Stimulated activated CD8-positive, alpha-beta memory T cell treated with anti-CD3 and anti-CD28 coated beads, Interleukin-4, amount 100 ng/mL, for 4 hours (primary cell): ENCODE measurements around the gene MFNG.
"Not testable (repeated sequence)": the region's sequence is repeated elsewhere in the genome, so short reads cannot be mapped to it uniquely, and the experiment has no call there.

Source experiments
- DNase-seq, 2 donors: peaks; one replicate each; pipeline ENCODE4 v3.0.0-alpha.2; 2020; ENCODE audit warnings: low read depth in 2 of 2, low spot score in 1 of 2

The MFNG gene, protein sequence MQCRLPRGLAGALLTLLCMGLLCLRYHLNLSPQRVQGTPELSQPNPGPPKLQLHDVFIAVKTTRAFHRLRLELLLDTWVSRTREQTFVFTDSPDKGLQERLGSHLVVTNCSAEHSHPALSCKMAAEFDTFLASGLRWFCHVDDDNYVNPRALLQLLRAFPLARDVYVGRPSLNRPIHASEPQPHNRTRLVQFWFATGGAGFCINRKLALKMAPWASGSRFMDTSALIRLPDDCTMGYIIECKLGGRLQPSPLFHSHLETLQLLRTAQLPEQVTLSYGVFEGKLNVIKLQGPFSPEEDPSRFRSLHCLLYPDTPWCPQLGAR

DNA sequence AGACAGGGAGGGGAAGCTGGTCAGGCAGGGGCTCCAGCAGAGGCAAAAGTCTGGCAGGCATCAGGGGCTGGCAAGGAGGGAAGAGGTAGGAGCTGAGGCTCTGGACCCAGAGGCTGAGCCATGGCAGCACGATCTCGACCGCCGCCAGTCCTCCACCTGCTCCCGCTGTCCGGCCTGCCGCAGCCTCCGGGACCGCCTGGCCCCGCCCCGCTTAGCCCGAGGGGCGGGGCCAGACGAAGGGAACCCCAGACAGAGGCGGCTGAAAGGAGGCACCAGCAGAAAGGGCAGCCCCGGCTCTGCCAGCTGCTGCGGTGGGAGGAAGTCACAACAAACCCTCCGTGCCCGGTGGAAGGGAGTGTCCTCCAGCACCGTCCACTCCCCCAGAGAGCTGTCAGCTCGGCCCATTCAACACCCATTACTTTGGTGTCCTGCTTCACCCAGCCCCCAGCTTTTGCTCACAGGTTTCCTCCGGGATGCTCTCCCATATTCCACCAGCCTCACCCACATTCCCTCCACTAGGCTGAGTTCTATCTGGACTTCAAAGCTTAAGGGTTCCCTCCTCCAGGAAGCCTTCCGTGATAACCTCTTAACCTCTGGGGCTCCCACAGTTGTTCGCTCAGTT, at the start of gene MFNG:
TSS of gene MFNG (minus strand) at position 161 of the 622 bp plus-strand sequence. CDS start 207 bp downstream, outside the sequence.
- peak in 1 of 2 donors; percentile 63 for DNase-seq

DNA sequence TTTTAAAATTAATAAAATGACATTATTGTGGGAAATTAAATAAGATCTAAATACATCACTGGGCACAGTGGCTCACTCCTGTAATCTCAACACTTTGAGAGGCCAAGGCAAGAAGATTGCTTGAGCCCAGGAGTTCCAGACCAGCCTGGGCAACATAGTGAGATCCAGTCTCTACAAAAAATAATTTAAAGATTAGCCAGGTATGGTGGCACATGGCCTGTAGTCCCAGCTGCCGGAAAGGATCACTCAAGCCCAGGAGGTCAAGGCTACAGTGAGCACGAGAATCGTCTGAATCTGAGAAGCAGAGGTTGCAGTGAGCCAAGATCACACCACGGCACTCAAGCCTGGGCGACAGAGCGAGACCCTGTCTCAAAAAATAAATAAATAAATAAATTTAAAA, 49.0 kb upstream of the MFNG start:
- no peak for DNase-seq

DNA sequence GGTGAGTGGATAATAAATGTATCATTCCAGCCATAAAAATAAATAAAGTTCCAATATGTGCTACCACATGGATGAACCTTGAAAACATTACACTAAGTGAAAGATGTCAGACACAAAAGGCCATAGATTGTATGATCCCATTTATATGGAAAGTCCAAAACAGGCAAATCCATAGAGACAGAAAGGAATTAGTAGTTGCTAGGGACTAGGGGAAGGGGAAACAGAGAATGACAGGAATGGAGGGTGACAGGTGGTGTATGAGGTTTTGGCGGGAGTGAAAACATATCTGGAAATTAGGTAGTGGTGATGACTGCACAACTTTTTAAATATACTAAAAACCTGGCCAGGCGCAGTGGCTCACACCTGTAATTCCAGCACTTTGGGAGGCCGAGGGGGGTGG, 48.3 kb upstream of the MFNG start:
- DNase-seq: no peak

DNA sequence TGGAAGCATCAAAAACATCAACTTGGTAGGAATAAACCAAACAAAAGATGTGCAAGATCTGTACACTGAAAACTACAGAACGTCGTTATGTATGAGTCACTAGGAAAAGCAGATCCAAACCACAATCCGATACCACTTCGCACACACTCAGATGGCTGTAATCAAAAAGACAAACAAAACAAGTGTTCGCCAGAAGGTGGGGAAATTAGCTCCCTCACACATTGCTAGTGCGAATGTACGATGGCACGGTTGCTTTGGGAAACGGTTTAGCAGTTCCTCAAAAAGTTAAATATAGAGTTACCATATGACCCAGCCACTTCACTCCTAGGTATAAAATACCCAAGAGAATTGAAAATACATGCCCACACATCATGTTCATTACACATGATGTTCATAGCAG, 47.8 kb upstream of the MFNG start:
- DNase-seq: no peak

DNA sequence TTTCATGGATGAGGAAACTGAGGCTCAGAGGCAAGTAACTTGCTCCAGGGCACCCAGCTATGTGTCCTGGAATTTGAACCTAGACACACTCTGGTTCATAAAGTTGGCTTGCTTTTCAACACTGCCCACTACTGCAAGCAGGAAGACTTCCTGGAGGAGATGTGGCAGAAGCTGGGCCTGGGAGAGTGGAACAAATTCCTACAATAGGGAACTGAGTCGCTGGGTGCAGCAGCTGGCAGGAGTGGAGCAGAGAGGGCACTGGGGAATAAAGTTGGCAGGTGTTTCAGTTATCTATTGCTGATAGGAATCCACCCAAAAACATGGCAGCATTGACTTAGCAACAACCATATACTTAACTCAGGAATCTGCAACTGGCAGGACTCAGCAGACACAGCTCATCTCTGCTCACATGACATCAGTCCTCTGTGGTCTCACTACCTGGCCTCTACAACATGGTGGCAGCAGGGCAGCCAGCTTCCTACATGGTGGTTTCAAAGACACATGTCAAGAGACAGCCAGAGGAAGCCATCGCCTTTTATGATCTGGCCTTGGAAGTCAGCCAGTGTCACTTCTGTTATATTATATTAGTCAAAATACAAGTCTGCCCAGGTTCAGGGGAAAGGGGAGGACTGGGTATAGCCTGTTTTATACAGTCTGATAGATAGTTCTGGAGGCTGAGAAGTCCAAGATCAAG, 43.6 kb upstream of the MFNG start:
- no peak for DNase-seq

GRCh38 chr22:37527952-37528351, 41.8 kb upstream of the MFNG start:
- not testable (repeated sequence) for DNase-seq

GRCh38 chr22:37527081-37527752, 41.0 kb upstream of the MFNG start:
- DNase-seq: not testable (repeated sequence)

- DNase-seq: no peak
These were observed 40.2 kb upstream of the MFNG start for GRCh38 chr22:37526376-37526775.

GRCh38 chr22:37525746-37526350, 39.7 kb upstream of the MFNG start:
- DNase-seq: no peak

DNA sequence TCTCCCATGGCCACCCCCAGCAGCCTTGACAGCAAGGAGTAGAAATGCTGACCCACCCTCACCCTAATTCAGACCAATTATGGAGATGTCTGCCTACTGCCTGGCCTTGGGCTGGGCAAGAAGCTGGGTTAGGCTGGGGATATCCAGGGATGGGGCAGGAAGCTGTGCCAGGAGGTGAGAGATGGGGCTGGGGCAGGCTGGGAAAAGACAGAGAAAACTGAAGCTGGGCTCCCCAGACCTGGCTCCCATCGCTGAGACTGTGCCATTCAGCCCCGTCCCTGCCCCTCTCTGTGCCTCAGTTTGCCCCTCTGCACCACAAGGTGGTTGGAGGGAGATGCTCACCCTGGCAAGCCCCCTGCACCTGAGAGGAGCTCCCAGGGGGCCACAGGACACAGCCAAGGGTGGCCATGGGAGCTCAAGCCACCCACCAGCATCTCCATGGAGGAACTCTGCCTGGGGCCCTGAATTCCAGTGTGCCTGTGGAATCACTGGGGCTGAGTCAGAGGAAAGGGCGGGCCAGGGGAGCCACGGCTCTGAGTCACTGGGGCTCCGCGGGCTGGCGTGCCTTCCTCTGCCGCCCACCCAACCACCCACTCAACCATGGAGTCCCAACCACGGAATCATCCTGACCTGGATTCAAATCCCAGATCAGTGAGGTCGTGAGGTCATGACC, 39.0 kb upstream of the MFNG start:
- DNase-seq: peak; percentile 21 to 22

GRCh38 chr22:37522482-37522881, 36.3 kb upstream of the MFNG start:
- DNase-seq: no peak

DNA sequence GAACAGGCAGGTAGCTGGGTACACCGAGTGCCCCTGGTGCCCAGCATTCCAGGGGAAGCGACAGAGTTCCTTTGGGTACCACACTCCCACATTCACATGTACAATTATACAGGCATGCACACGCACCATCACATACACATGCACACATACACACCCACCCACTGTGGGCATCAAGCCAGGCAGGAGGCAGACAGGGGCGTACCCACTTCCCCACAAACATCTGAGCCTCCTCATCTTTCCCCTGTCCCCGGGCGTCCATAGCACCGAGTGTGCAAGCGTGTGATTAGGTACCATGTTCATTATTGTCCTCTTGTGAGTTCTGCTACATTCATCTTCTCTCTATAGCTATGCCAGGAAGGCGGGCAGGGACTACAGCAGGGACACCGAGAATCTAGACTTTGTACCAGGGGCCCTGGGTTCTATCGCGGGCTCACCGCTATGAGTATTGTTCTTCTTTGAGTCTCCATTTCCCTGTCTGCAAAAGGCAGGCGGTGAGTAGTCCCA, 35.1 kb upstream of the MFNG start:
- no peak for DNase-seq

DNA sequence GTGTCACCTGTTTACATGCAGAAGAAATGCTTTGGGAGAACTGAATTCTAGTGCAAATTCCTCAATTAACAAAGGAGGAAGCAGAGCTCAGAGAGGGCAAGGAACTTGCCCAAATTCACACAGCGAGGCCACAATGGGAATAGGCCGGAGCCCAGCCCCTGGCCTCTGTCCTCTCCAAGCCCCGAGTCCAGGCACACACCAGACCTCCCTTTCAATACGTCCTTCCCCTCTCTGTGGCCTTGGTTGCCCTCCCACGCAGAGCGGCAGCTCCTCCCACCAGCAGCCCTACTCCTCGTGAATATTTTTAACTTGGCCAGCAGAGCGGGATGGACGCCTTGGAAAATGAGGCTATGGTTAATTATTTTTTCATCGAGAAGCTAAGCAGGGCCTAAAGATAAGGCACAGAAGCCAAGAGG, 34.6 kb upstream of the MFNG start:
- DNase-seq: no peak

DNA sequence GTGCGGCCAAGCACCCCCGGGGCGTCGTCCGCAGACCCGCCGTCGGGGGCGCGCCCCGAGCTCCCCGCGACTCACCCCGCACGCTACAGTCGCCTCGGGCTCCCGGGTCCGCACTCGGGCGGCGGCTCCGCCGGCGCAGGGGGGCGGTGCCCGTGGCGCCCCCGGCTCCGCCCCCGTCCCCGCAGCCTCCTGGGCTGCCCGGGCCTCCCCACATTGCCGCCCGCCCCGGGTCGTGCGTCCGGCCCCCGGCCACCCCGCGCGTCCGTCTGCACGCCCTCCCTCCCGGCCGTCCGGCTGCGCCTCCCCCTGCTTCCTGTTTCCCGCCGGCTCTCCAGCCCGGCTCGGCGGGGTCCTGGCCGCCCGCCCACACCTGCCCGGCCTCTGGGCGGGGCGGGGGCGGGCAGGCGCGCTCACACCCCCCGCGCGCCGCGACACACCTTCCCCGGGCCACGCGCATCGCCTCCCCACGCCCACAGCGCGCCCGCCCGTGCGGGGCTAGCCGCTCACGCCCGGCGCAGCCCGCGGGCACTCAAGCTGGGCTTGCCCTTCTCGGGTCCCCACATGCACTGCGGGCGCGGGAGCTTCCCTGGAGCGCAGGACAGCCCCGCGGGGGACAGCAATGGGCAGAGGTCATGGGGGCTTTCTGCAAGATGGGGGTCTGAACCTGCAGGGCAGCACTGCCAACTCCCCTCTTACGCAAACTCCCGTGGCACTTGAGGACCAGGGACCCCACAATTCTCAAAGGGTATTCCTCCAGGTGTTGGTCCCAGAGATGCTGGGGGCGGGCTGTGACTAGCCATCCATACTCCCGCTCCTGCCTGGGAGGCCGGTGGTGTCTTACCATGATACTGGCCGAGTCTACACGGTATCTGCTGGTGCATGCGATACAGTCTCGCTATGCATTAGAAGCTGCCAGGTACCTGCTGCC, 33.3 kb upstream of the MFNG start, which contains the start of gene CARD10:
TSS of gene CARD10 (minus strand) at position 148 of the 928 bp plus-strand sequence. CDS start 215 bp downstream, outside the sequence.
- DNase-seq: no peak

- no peak for DNase-seq
These were observed 32.5 kb upstream of the MFNG start for GRCh38 chr22:37518509-37519267.

- no peak for DNase-seq
These were observed 31.8 kb upstream of the MFNG start for GRCh38 chr22:37517826-37518450.

DNA sequence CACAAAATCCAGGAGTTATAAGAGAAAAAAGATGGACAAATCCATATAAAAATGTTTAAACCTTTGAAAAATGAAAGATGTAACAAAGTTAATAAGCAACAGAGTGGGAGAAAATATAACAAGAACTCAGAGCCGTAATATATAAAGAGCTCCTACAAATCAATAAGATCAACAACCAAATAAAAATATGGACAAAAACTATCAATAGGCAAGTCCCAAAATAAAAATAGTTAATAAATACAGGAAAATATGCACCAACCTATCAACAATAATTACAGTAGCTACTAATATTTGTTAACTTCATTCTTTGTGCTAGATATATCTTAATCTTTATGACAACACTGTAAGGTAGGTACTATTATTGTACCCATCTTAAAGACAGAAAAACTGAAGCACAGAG, 30.3 kb upstream of the MFNG start:
- DNase-seq: no peak

- DNase-seq: no peak
These were observed 29.7 kb upstream of the MFNG start for GRCh38 chr22:37515901-37516300.
